ENCODE results near the gene SSTR3.
"Not testable (repeated sequence)": the region's sequence is repeated elsewhere in the genome, so short reads cannot be mapped to it uniquely, and the experiment has no call there.

SSTR3 gene

DNA sequence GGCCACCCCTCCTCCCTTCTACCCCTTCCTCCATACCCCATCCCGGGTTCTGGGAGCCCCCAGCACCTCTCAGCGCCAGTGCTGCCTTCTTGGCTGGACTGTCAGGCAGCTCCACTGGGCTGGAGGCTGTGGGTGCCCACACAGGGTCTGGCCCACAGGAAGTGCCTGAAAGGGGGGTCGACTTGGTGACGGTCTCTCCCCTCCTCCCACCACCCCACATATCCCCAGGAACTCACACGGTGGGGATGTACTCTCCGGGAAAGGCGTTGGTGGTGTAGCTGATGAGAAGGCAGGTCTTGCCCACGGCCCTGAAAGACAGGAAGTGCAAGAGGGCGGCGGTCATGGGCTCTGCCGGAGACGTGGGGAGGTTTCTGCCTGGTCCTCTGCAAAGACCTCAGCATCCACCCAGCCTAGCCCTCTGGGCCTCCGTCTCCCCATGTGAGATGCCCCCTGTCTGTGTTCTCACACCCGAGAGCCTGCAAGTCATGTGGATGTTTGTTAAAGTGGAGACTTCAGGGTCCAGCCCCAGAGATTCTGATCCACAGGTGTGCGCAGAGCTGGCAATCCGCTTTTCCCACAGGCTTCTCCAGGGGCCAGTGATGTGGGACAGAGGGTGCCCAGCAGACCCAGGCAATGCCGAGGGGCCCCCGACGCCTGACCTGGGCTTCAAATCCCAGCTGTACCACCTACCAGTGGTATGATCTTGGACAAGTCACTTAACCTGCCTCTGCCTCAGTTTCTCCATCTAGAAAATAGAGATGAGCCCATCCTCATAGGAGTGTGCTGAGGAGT is 29.3 kb upstream of the SSTR3 start:
- DNase-seq: peak; percentile 56

- peak; percentile 32 for DNase-seq
Observed at GRCh38 chr22:37240941-37241320, 28.7 kb upstream of the SSTR3 start.

GRCh38 chr22:37240240-37240940 is 28.1 kb upstream of the SSTR3 start:
- DNase-seq: no peak

- no peak for DNase-seq
Observed at GRCh38 chr22:37239336-37240239, 27.3 kb upstream of the SSTR3 start.

- peak; percentile 8 for DNase-seq
Observed at GRCh38 chr22:37237371-37238268, 25.3 kb upstream of the SSTR3 start.

DNA sequence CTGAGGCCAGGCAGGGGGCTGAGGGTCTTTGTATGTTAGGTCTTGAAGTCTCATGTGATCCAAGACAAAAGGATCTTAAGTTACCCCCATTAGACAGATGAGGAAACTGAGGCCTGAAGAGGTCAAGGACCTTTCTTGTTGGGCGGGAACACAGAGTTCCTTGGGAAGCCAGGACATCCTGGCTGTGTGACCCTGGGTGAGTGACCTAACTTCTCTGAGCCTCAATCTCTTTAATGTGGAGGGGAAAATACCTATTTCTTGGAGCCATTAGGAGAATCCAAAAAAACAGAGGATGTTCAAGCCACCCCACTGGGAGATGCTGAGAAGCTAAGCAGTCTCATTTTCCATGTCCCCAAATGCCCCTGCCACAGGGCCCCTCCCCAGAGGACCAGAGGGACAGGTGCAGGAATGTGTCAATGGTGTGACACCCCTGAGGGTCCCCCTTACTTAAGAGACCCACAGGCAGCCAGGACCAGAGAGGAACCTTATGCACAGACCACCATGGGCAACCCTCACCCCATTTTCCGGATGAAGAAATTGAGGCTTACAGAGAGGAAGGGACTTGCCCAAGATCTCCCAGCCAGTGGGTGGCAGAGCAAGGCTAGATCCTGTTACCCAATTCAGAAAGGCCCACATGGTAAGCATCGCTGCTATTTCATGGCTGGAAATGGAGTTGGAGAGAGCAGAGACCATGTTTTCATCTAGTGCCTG is 23.8 kb upstream of the SSTR3 start:
- DNase-seq: no peak

GRCh38 chr22:37234736-37235711 is 22.7 kb upstream of the SSTR3 start:
- no peak for DNase-seq

- no peak for DNase-seq
Observed at GRCh38 chr22:37233751-37234631, 21.7 kb upstream of the SSTR3 start.

DNA sequence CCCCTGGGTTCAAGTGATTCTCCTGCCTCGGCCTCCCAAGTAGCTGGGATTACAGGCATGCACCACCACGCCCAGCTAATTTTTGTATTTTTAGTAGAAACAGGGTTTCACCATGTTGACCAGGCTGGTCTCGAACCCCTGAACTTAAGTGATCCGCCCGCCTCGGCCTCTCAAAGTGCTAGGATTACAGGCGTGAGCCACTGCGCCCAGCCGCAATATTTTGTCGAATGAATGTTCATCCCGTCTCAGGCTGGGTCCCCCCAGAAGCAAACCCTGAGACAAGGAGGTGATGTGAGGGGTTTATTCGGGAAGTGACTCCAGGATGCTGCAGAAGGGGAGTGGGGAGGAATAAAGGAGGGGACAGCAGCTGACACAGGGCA is 21.1 kb upstream of the SSTR3 start:
- DNase-seq: not testable (repeated sequence)

- no peak for DNase-seq
Observed at GRCh38 chr22:37232140-37232998, 20.1 kb upstream of the SSTR3 start.

DNA sequence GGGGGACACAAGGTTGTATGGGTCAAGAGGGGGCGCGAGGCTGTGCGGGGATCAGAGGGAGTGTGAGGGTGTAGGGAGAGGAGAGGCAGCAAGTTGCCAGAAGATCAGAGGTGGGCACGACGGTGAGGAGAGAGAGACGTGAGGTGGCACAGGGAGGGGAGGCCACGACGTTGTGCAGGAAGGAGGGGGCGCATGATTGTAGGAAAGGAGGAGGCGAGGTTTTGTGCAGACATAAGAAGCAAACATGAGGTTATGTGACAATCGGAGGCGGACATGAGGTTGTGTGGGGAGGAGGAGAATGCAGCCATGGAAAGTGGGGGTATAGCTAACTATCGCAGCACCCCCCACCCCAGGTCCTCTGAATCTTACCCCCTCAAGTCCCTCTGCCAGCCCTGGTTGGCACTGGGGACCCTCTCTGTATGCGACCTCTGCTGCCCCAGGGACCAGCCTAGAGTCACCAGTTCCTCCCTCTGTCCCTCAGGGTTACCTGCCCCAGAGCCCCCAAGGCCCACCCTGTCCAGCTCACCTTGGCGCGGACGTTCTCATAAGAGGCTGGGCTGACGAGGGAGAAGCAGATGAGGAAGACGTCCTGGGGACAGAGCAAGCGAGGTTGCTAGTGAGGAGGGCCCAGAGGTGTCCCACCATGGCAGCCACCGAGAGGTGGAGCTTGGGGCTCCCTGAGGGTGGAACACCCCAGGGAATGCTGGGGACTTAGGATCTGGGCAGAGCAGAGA is 19.3 kb upstream of the SSTR3 start:
- peak; percentile 61 for DNase-seq

DNA sequence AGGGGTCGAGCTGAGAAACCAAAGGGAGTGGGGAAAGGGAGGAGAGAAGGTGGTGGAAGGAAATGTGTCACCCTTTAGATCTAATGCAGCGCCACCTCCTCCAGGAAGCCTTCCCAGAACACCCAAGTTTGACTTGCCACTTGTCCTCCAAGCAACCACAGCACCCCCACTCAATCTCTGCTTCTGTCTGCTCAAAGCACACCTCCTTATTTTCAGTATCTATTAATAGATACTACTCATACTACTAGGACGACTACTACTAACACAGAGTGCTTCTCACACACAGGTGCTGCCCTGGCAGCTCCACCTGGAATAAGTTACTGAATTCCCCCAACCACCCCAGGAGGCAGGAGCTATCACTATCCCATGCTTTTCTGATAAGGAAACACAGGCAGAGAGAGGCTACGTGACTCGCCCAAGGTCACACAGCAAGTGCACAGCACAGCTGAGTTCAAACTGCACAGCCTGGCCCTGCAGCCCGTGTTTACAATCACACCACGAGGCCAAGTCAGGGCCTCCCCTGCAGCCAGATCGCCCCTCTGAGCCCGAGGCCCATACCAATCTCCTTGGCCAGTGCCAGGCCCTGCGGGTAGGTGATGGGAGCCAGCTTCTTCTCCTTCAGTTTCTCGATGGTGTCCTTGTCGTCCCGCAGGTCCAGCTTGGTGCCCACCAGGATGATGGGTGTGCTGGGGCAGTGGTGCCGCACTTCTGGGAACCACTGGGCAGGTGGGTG is 18.6 kb upstream of the SSTR3 start:
- DNase-seq: peak; percentile 82

DNA sequence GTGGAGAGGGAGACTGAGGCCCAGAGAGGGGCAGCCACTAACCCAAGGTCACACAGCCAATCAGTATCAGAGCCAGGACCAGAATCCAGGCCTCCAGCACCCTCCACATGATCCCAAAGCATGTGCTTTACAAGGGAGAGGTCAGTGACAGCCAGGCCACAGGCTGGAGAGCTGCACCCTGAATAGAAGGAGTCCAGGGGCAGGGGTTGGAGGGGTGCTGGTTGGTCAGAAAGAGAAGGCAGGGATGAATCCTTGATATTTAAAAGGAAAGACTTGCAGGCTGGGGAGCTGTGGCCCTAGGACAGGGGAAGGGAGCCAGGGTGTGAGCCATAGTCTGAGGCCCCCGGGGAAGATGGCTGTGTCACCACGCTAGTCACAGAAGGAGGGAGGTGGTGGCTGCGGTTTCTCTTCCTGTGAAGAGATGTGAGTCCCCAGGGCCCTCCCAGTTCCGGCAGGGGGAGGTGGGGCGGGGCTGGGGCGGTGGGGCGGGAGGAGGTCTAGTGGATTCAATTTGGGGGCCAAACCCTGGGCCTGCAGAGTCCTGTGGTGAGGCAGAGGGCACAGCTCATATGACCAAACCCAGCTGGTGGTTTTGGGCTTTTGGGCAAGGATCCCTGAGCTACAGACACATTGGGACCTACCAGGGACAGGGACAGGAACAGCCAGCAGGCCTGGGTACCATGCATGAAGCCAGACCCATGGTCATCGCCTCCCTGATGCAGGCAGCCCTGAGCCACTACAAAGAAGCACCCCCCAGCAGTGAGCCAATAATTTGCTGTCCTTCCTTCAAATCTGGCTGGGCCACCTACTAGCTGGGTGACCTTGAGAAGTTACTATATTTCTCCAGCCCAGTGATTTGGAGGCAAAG is 17.8 kb upstream of the SSTR3 start:
- DNase-seq: peak; percentile 92

DNA sequence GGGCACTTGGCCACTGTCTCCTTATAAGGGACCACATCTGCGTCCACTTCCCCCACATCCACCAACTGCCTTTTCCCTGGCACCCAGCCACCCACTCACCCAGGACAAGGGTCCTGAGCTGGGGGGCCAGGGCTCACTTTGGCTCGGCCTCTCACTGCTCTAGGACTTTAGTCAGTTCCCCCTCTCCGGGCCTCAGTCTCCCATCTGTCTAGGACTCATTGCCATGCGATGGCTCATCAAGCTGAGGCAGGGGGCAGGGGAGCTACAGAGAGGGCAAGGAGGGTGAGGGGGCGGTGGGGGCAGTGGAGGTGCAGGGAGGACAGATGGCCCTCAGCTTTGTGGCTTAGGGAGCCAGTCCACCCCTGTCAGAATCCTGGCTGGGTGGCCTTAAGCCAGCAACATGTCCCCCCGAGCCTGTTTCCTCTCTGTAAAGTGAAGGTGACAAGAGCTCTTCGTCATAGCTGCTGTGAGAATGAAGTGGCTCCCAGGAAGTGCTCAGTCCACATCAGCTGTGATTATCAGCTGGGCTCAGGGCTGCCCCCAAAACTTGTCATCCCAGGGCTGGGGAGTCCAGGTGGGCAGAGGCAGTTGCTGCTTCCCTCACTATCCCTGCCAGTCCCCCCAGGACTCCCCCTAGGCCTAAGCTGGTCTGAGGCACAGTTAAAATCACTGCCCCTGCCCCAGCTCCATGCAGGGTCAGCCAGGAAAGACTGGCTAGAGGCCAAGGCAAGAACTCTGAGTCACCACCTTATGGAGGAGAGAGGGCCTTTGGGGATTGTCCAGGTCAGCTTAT is 16.9 kb upstream of the SSTR3 start:
- no peak for DNase-seq
